ENCODE measurements around the gene TEKT2.

- TF ChIP-seq CTCF (IDR thresholded peaks at IDR 0.05): no peak
- no peak for TF ChIP-seq EP300 (IDR thresholded peaks at IDR 0.05)
- TF ChIP-seq POLR2A (IDR thresholded peaks at IDR 0.05; ENCODE audit: low read depth): no peak
Observed at GRCh38 chr1:36100376-36100775, 16.5 kb downstream of the TEKT2 start.

All from esophagus muscularis mucosa (tissue), 4 donors.